HepG2 (cell line): ENCODE measurements around the gene GALNT17. TPM values are rescaled to one million over a fixed set of nuclear protein-coding genes. Genes with fewer than 3 reads are reported as not detected.

Source experiments
- ATAC-seq: fragments of 200-7000 bp; cut with Tn5 transposase; 3 replicates; pipeline ENCODE4 v1.9.1; 2020; ENCODE audit warnings: mild to moderate bottlenecking, moderate library complexity
- BruUV-seq: library from RNA; stranded (reverse); fragments of 400-500 nt; replicated peaks from 2 replicates; lab custom pipeline; 2021; lab: Mats Ljungman, UMichigan
- CTCF ChIA-PET: fragments of 300-600 bp; formaldehyde crosslinking; extraction: SDS; loops from one replicate; lab custom pipeline; 2021; ENCODE audit warnings: low total read pairs, inconsistent platforms, low intra/inter-chr PET ratio; lab: Yijun Ruan, JAX
- POLR2A ChIA-PET: fragments of 350-600 bp; sonication (Branson Sonifier 250); formaldehyde crosslinking; loops from one replicate; lab custom pipeline; 2020; ENCODE audit warnings: antibody characterized with exemption, inconsistent platforms; lab: Yijun Ruan, JAX
- DNase-seq: peaks from one replicate; pipeline ENCODE4 v3.0.0-alpha.2; 2015; ENCODE audit warnings: low spot score
- FAIRE-seq: peaks from 3 replicates; lab custom pipeline; 2011; peaks lifted over from hg19 to GRCh38; lab: Jason Lieb, UNC
- H2AFZ ChIP-seq: one replicate; pipeline ENCODE4 v1.6.1; 2011; ENCODE audit warnings: low read length, inconsistent platforms
- H3K27ac ChIP-seq: fragments of 300-600 bp; 3 replicates; pipeline ENCODE4 v1.8.0; 2011; ENCODE audit warnings: mixed run types, mild to moderate bottlenecking, mixed read lengths, low read length, inconsistent platforms; ENCODE audit not compliant: insufficient read depth; ENCODE audit errors: extremely low read length
- H3K27me3 ChIP-seq, 2 experiments: fragments of 200-600 bp in 1 of 2; 2 replicates in 1 of 2; 3 replicates in 1 of 2; pipeline versions ENCODE4 v1.6.0 to v1.8.0; 2011; ENCODE audit warnings: low read length in 2 of 2, mild to moderate bottlenecking in 2 of 2, moderate library complexity in 2 of 2, inconsistent platforms in 1 of 2; ENCODE audit not compliant: insufficient read depth in 2 of 2, control insufficient read depth in 1 of 2
- H3K36me3 ChIP-seq, 2 experiments: fragments of 200-600 bp in 1 of 2; replicated peaks in 1 of 2; 2 replicates in 1 of 2; 3 replicates in 1 of 2; pipeline versions ENCODE4 v1.5.1 to v1.8.0; 2011; ENCODE audit warnings: low read length in 2 of 2, inconsistent platforms in 1 of 2; ENCODE audit not compliant: insufficient read depth in 2 of 2, control insufficient read depth in 1 of 2
- H3K4me1 ChIP-seq: 2 replicates; pipeline ENCODE4 v1.5.1; 2012; ENCODE audit warnings: low read length, inconsistent platforms; ENCODE audit not compliant: insufficient read depth
- H3K4me2 ChIP-seq: 2 replicates; pipeline ENCODE4 v1.6.0; 2011; ENCODE audit warnings: low read depth, low read length, inconsistent platforms
- H3K4me3 ChIP-seq, 3 experiments: fragments of 200-600 bp in 1 of 3; sonication (generic), shearing (Covaris generic) in 1 of 3; replicated peaks in 1 of 3; 2 replicates each; pipeline ENCODE4 v1.5.1; 2011 to 2016; ENCODE audit warnings: low read length in 3 of 3, inconsistent platforms in 2 of 3, low read depth in 2 of 3, mild to moderate bottlenecking in 2 of 3, control low read depth in 1 of 3, mixed read lengths in 1 of 3; ENCODE audit not compliant: insufficient read depth in 1 of 3
- H3K79me2 ChIP-seq: one replicate; pipeline ENCODE4 v1.6.1; 2011; ENCODE audit warnings: low read length, inconsistent platforms; ENCODE audit not compliant: insufficient read depth
- H3K9ac ChIP-seq: 2 replicates; pipeline ENCODE4 v1.6.0; 2011; ENCODE audit warnings: mild to moderate bottlenecking, low read depth, low read length, inconsistent platforms; ENCODE audit not compliant: insufficient read depth
- H3K9me3 ChIP-seq: 2 replicates; pipeline ENCODE4 v1.5.1; 2012; ENCODE audit warnings: mild to moderate bottlenecking, low read length
- H4K20me1 ChIP-seq: 2 replicates; pipeline ENCODE4 v1.6.0; 2011; ENCODE audit warnings: inconsistent platforms, mild to moderate bottlenecking, low read length, moderate library complexity; ENCODE audit not compliant: insufficient read depth
- CHD2 ChIP-seq: IDR thresholded peaks from 2 replicates; pipeline ENCODE4 v1.6.1; 2011; ENCODE audit warnings: low read depth, low read length, improper control_type of control experiment
- GZF1 ChIP-seq: sonication (generic); formaldehyde crosslinking; IDR thresholded peaks from 2 replicates; pipeline ENCODE4 v1.5.1; 2020; ENCODE audit warnings: mild to moderate bottlenecking, missing genetic modification reagents
- HNRNPH1 ChIP-seq: fragments of 200-400 bp; formaldehyde crosslinking; optimal IDR thresholded peaks from 2 replicates; pipeline ENCODE3; 2017; ENCODE audit warnings: mild to moderate bottlenecking, low read depth, low read length
- JUNB ChIP-seq: sonication (generic); formaldehyde crosslinking; IDR thresholded peaks from 2 replicates; pipeline ENCODE4 v1.8.0; 2022; ENCODE audit warnings: missing genetic modification reagents, mild to moderate bottlenecking, borderline replicate concordance
- PHF5A ChIP-seq: IDR thresholded peaks from one replicate; pipeline ENCODE4 v1.6.1; 2018; ENCODE audit warnings: low read depth, missing genetic modification reagents; ENCODE audit not compliant: unreplicated experiment
- ZBTB7A ChIP-seq: sonication (generic); formaldehyde crosslinking; IDR thresholded peaks from 2 replicates; pipeline ENCODE4 v1.8.0; 2022; ENCODE audit warnings: mild to moderate bottlenecking, missing genetic modification reagents
- ZMYM2 ChIP-seq: sonication (generic); formaldehyde crosslinking; IDR thresholded peaks from 2 replicates; pipeline ENCODE4 v1.8.0; 2022; ENCODE audit warnings: mild to moderate bottlenecking, missing genetic modification reagents
- ZNF775 ChIP-seq: sonication (generic); formaldehyde crosslinking; IDR thresholded peaks from 2 replicates; pipeline ENCODE4 v1.4.0; 2020; ENCODE audit warnings: missing genetic modification reagents, mild to moderate bottlenecking, moderate library complexity, borderline replicate concordance
- ZNF792 ChIP-seq: IDR thresholded peaks from 2 replicates; pipeline ENCODE4 v1.6.1; 2016
- ZNF879 ChIP-seq: sonication (generic); formaldehyde crosslinking; IDR thresholded peaks from 2 replicates; pipeline ENCODE4 v1.8.1; 2023; ENCODE audit warnings: missing genetic modification reagents
- WGBS: methylation state at CpG from one replicate; pipeline ENCODE4 v1.1.6; 2017; ENCODE audit warnings: low lambda C conversion rate; 5-methylcytosine and 5-hydroxymethylcytosine counted together
- in situ Hi-C: cut with HindIII; loops from 2 replicates; pipeline ENCODE4 v1.10.0; 2017; ENCODE audit warnings: low pct_unique_long_range_greater_than_20kb; ENCODE audit not compliant: extremely low pct_ligation_motif_present
- intact Hi-C: fragments of 100-400 bp; cut with micrococcal nuclease; formaldehyde crosslinking; loops from one replicate; pipeline ENCODE4 v1.10.0; 2022; ENCODE audit not compliant: unreplicated experiment
- polyA plus RNA-seq, 8 experiments: library from polyadenylated mRNA; depleted of rRNA in 3 of 8; stranded (reverse) in 7 of 8; unstranded in 1 of 8; fragments of >200 nt; fragmentation: Illumina TruSeq in 4 of 8; extraction: Trizol in 4 of 8; gene quantifications; 2 replicates each; pipeline versions ENCODE4 v1.2.1 to v1.2.3, GENCODE V29; 2011 to 2016; ENCODE audit warnings: low read depth in 4 of 8, missing spikeins in 1 of 8, mixed read lengths in 1 of 8; ENCODE audit not compliant: insufficient read depth in 1 of 8
- total RNA-seq, 5 experiments: library from RNA; depleted of rRNA; stranded (reverse); fragments of >200 nt; fragmentation: Illumina TruSeq; extraction: Trizol; gene quantifications; 2 replicates each; pipeline ENCODE4 v1.2.3, GENCODE V29; 2016; ENCODE audit warnings: low read depth in 1 of 5
- TF ChIP-seq, protein P1 (sequence below): sonication (generic); formaldehyde crosslinking; IDR thresholded peaks from 2 replicates; pipeline ENCODE4 v1.4.0; 2020; ENCODE audit warnings: mild to moderate bottlenecking, missing genetic modification reagents
- TF ChIP-seq, protein P2 (sequence below): sonication (generic); formaldehyde crosslinking; IDR thresholded peaks from 2 replicates; pipeline ENCODE4 v1.8.1; 2023; ENCODE audit warnings: missing genetic modification reagents, inconsistent platforms, borderline replicate concordance
- TF ChIP-seq, protein P3 (sequence below): sonication (generic); formaldehyde crosslinking; IDR thresholded peaks from 2 replicates; pipeline ENCODE4 v1.5.0; 2020; ENCODE audit warnings: missing genetic modification reagents
- TF ChIP-seq, protein P4 (sequence below): sonication (generic); formaldehyde crosslinking; IDR thresholded peaks from 2 replicates; pipeline ENCODE4 v1.4.0; 2020; ENCODE audit warnings: missing genetic modification reagents

GALNT17 gene
- total and polyA plus RNA-seq, 2 of the 13 experiments (the other 11 are each of a cell fraction or from before 2014, with no cell fraction given), result not detected

DNA sequence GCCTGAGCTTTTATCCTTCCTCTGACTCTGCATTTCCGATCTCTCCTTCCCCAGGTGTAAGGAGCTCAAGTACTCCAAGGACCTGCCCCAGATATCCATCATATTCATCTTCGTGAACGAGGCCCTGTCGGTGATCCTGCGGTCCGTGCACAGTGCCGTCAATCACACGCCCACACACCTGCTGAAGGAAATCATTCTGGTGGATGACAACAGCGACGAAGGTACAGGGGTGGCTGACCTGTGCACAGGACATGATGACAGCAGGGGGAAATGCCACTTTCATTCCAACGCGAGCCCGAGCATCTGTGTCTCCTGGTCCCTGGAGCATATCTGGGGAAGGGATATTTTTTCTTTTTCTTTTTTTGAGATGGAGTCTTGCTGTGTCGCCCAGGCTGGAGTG lies 256.2 kb downstream of the GALNT17 start:
- 36% methylated on average over 14 of the region's 14 CpGs for WGBS
- FAIRE-seq (no peak), ATAC-seq (no peak), DNase-seq (no peak)
- in situ Hi-C loops, result no loop called here
- intact Hi-C loops, result no loop called here
- H3K4me2 ChIP-seq, result no peak overlapping the region
- H4K20me1 ChIP-seq, result no peaks in the 10 kb centered on the region
- H3K79me2 ChIP-seq, result no peaks in the 10 kb centered on the region
- no TSS peak for BruUV-seq
- no peak overlapping the region for H2AFZ ChIP-seq
- CTCF ChIA-PET, result no interaction called here
- no peak overlapping the region for H3K9ac ChIP-seq
- H3K36me3 ChIP-seq, result no peaks in the 10 kb centered on the region
- H3K27me3 ChIP-seq, result no peaks in the 10 kb centered on the region
- H3K4me1 ChIP-seq, result no peaks in the 10 kb centered on the region
- no peak overlapping the region for H3K4me3 ChIP-seq
- POLR2A ChIA-PET, result no interaction called here
- H3K9me3 ChIP-seq, result peaks cover 12% of the 10 kb centered on the region; the same call in 1 of the 2 replicates
- no peak overlapping the region for H3K27ac ChIP-seq
- no peak for TF ChIP-seq PHF5A (CRISPR knock-in tag)
- TF ChIP-seq ZNF879 (CRISPR knock-in tag), result no peak
- TF ChIP-seq, protein P1, sequence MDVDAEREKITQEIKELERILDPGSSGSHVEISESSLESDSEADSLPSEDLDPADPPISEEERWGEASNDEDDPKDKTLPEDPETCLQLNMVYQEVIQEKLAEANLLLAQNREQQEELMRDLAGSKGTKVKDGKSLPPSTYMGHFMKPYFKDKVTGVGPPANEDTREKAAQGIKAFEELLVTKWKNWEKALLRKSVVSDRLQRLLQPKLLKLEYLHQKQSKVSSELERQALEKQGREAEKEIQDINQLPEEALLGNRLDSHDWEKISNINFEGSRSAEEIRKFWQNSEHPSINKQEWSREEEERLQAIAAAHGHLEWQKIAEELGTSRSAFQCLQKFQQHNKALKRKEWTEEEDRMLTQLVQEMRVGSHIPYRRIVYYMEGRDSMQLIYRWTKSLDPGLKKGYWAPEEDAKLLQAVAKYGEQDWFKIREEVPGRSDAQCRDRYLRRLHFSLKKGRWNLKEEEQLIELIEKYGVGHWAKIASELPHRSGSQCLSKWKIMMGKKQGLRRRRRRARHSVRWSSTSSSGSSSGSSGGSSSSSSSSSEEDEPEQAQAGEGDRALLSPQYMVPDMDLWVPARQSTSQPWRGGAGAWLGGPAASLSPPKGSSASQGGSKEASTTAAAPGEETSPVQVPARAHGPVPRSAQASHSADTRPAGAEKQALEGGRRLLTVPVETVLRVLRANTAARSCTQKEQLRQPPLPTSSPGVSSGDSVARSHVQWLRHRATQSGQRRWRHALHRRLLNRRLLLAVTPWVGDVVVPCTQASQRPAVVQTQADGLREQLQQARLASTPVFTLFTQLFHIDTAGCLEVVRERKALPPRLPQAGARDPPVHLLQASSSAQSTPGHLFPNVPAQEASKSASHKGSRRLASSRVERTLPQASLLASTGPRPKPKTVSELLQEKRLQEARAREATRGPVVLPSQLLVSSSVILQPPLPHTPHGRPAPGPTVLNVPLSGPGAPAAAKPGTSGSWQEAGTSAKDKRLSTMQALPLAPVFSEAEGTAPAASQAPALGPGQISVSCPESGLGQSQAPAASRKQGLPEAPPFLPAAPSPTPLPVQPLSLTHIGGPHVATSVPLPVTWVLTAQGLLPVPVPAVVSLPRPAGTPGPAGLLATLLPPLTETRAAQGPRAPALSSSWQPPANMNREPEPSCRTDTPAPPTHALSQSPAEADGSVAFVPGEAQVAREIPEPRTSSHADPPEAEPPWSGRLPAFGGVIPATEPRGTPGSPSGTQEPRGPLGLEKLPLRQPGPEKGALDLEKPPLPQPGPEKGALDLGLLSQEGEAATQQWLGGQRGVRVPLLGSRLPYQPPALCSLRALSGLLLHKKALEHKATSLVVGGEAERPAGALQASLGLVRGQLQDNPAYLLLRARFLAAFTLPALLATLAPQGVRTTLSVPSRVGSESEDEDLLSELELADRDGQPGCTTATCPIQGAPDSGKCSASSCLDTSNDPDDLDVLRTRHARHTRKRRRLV (CRISPR knock-in tag), result no peak
- no peak for TF ChIP-seq CHD2
- TF ChIP-seq, protein P2, sequence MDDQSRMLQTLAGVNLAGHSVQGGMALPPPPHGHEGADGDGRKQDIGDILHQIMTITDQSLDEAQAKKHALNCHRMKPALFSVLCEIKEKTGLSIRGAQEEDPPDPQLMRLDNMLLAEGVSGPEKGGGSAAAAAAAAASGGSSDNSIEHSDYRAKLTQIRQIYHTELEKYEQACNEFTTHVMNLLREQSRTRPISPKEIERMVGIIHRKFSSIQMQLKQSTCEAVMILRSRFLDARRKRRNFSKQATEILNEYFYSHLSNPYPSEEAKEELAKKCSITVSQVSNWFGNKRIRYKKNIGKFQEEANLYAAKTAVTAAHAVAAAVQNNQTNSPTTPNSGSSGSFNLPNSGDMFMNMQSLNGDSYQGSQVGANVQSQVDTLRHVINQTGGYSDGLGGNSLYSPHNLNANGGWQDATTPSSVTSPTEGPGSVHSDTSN (CRISPR knock-in tag), result no peak
- TF ChIP-seq, protein P3, sequence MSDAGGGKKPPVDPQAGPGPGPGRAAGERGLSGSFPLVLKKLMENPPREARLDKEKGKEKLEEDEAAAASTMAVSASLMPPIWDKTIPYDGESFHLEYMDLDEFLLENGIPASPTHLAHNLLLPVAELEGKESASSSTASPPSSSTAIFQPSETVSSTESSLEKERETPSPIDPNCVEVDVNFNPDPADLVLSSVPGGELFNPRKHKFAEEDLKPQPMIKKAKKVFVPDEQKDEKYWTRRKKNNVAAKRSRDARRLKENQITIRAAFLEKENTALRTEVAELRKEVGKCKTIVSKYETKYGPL, result no peak
- no peak for TF ChIP-seq ZMYM2 (CRISPR knock-in tag)
- TF ChIP-seq HNRNPH1, result no peak
- TF ChIP-seq JUNB (CRISPR knock-in tag), result no peak
- TF ChIP-seq ZBTB7A (CRISPR knock-in tag), result no peak
- TF ChIP-seq, protein P4, sequence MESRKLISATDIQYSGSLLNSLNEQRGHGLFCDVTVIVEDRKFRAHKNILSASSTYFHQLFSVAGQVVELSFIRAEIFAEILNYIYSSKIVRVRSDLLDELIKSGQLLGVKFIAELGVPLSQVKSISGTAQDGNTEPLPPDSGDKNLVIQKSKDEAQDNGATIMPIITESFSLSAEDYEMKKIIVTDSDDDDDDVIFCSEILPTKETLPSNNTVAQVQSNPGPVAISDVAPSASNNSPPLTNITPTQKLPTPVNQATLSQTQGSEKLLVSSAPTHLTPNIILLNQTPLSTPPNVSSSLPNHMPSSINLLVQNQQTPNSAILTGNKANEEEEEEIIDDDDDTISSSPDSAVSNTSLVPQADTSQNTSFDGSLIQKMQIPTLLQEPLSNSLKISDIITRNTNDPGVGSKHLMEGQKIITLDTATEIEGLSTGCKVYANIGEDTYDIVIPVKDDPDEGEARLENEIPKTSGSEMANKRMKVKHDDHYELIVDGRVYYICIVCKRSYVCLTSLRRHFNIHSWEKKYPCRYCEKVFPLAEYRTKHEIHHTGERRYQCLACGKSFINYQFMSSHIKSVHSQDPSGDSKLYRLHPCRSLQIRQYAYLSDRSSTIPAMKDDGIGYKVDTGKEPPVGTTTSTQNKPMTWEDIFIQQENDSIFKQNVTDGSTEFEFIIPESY (CRISPR knock-in tag), result no peak
- no peak for TF ChIP-seq GZF1
- no peak for TF ChIP-seq ZNF775
- TF ChIP-seq ZNF792, result no peak
